GM18508 (cell line): ENCODE results near the gene ASCL2.
"Not testable (repeated sequence)": the region's sequence is repeated elsewhere in the genome, so short reads cannot be mapped to it uniquely, and the experiment has no call there.

Experiments
- ATAC-seq: cut with Tn5 transposase; IDR thresholded peaks from one replicate; pipeline ENCODE4 v1.9.1; 2021; ENCODE audit warnings: moderate number of reproducible peaks; ENCODE audit not compliant: insufficient read depth, unreplicated experiment

Gene ASCL2

DNA sequence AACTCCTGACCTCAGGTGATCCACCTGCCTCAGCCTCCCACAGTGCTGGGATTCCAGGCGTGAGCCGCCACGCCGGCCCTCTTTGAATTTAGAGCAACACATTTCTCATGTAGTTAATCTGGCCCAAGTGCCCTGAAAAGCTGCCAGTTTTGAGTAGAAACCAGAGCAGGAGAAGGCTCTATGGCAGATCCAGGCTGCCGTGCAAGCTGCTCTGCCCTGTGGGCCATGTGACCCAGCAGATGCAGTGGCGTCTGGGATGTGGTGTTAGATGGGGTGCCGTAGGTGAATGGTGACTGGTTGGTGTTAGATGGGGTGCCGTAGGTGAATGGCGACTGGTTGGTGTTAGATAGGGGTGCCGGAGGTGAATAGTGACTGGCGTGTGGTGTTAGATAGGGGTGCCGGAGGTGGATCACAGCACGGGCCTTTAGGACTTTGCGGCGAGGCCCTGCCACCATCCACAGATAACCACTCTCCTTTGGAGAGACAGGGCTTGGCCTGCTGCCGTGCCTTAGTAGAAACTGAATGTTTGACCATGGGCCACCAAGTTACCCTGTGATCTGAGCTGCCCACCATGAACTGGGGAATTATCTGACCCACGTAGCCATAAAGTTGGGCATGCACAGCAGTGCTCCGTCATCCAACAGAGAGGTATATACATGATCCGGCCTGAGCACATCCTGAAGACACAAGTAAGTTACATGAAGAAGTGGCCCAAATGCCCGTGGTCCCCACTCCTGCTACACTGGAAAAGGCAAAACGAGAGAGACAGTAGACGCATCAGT, 32.7 kb downstream of the ASCL2 start:
- ATAC-seq, result no peak

DNA sequence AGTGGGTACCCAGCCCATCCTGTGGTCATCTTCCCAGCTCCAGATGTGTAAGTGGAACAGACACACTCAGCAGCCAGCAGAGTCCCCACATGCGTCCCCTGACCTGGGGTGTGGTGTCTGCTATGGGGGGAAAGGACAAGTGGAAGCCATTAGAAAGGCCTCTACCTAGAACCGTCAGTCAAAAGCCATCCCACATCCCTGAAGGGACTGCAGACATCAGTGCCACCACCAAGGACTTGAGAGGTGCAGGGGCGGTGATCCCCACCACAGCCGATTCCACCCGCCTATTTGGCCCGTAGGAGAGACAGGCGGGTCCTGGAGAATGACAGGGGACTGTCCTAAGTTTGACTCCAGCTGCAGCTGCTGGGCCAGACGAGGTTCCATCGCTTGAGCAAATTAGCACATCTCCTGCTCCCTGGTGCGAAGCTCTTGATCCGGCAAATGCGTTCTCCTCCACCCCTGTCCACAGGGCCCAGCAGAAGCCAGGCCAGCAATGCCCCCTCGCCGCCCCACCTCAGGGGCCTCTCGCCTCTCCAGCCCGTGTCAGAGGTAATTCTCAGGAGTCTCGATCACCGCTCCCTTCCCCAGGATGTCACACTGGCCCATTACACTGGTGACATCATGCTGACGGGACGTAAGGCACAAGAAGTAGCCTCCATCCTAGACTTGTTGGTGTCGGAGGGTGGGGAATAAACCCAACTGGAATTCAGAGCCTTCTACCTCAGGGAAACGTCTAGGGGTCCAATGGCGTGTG, 33.8 kb downstream of the ASCL2 start:
- not testable (repeated sequence) for ATAC-seq

DNA sequence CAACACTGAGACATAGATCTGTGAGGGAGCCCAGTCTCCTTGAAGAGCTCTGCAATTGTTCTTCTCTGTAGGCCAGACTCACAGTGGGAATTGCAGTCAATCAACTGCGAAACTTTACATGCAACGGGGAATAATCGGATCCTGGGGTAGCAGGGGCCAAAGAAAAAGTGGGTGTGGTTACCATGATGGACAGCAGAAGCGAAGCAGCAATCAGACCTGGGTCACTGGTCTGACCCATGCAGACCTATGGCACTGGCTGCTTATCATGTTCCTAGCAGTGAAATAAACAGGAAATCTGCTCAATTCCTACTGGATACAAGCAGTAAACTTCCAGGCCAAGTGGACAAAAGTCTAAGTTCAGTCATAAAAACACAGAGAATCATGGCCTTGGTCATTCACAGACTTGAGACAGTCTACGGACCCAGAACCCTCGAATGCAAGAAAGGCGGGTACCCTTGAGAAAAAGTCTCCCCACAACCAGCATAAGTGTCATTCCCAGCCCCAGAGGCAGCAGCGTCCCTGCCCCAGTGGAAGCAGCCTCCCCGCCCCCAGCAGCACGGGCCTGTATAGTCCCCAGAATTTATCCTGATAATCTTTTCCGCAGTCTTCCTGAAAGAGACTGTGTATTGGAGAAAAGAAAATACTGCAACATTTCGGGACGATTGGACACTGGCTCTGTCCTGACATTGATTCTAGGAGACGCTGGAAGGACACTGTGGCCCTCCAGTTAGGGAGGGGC, 34.6 kb downstream of the ASCL2 start:
- no peak for ATAC-seq

DNA sequence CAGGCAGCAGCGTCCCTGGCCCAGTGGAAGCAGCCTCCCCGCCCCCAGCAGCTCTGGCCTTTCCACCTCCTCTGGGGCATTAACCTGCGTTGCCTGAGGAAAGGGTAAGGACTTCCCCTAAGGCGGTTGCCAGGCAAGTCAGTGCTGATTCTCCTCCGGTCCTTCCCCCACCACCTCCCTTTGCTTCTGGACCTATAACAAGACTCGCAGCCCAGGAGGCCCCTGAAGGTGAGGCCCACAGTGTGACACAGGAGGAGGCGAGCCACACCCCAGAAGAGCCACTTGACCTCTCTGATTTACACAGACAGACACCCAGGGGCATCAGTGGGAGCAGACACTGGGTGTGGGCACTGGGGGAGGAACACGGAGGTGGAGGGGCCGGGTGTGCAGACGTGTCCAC, 35.4 kb downstream of the ASCL2 start:
- no peak for ATAC-seq

DNA sequence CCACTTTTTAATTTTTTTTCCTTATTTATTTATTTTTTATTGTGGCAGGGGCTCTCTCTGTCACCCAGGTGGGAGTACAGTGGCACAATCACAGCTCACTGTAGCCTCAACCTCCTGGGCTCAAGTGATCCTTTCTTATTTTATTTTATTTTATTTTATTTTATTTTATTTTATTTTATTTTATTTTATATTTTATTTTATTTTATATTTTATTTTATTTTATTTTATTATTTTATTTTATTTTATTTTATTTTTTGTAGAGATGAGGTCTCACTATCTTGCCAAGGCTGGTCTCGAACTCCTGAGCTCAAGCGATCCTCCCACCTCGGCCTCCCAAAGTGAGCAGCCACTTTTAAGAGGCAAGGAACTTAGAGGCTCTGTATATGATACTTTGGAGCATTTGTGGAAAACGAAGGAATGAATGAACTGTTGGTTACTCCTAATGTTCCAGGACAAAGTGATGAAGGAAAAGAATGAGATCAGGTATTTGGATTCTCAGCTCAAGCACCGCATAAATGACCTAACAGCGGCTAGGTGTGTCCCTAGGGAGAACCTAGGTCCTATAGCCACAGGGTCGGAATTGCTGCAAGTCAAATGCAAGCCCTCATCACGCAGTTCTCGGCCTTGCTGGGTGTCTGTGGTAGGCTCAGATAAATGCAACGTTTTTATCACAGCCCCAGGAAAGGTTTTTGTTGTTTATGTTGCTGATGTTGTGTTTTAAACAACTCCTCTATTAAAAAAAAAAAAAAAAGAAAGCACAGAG, 36.5 kb downstream of the ASCL2 start:
- ATAC-seq, result no peak

DNA sequence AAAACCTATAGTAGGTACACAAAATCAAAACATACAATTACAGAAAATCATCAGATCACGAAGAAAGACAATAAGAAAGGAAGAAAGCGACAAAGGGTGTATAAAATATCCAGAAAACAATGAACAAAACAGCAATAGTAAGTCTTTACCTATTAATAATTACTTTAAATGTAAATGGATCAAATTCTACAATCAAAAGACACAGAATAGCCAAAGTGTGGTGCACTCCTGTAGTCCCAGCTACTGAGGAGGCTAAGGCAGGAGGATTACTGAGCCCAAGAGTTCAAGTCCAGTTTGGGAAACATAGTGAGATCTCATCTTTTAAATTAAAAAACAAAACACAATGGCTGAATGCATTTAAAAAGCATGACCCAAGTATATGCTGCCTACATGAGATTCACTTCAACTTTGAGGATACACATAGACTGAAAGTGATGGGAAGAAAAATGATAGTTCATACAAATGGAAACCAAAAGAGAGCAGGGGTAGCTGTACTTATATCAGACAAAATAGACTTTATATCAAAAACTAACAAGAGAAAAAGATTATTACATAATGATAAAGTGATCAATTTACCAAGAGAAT, 40.6 kb downstream of the ASCL2 start:
- no peak for ATAC-seq

DNA sequence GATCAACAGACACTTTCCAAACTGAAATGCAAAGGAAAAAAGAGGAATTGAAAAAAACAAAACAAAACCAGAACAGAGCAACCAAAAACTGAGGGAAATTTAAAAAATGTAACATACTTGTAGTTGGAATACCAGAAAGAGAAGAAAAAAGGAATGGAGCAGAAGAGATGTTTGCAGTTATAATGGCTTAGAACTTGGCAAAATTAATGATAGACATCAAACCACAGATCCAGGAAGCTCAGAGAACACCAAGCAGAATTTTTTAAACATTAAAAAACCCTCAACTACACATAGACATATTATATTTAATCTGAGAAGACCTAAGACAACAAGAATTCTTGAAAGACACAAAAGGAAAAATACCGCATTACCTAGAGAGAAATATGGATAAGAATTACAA, 46.1 kb downstream of the ASCL2 start:
- no peak for ATAC-seq

DNA sequence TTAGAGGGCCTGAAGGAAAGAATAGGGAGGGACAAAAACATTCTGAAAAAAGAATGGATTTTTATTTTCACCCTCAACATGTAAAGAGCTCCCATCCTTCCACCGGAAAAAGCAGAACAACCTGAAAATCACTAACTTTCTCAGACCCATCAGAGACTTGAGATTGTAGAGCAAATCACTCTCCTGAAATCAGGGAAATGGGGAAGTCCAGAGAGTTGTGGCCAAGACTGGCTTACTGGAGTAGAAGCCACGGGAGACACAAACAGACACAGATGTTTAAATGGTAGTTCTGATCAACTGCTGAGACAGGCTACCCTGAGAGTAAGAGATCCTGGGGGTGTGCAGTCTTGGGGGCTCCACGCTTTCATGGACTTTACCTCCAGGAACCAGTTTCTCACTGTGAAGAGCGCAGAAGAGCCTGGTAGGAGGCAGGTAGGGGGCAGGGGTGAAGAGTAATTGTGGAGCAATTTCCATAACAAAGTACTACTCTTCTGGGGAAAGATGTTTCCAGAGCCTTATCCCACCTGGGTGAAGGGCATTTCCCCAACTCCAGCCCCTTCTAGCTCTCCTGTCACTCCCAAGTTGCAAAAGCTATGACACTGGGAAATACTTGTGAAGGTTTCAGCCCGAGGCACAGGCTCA, 47.1 kb downstream of the ASCL2 start:
- ATAC-seq, result no peak

DNA sequence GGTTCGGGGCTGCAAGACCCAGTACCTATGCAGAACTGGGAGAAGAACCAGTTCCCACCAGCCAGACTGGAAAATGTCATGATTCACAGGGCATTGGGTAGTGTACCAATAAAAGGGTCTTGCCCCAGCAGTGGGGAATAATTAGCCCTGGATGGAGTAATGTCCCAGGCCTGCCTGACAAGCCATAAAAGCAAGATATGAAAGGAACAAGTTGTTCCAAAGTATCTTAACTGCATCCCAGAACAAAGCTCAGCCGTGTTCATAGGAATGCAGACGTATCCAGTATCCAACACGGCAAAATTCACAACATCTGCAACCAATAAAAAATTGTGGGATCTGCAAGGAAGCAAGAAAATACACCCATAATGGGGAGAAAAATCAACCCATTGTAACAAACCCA, 47.9 kb downstream of the ASCL2 start:
- no peak for ATAC-seq

DNA sequence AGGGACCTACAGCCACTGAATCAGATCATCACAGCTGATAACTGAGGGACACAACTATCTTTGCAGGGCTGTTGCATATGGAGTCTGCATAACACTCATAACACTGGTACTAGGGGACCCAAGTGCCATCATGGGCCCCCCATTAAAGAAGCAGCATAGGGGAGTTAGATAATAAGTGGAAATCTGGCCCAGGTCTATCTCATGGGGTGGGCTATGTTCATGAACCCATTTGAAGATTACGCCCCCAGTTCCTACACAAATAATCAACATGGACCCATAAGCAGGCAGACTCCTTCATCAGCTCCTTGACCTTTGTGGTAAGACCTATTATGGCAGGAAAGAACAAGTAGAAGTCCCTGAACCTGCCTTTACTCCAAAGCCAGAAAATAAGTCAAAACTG, 48.8 kb downstream of the ASCL2 start:
- ATAC-seq, result no peak

DNA sequence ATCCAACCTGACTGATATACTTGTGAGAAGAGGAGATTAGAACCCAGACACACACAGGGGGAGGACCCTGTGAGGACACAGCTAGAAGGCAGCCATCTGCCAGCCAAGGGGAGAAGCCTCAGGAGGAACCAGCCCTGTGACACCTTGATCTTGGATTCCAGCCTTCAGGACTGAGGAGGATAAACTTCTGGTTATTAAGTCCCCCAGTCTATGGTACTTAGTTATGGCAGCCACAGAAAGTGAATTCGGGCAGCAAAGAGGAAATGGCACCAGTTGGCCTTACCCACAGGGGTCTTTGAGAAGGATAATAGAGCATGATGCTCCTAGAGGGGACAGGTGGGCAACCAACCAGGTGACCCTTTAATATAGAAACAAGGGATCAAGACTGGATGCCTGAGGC, 49.4 kb downstream of the ASCL2 start:
- ATAC-seq, result no peak

DNA sequence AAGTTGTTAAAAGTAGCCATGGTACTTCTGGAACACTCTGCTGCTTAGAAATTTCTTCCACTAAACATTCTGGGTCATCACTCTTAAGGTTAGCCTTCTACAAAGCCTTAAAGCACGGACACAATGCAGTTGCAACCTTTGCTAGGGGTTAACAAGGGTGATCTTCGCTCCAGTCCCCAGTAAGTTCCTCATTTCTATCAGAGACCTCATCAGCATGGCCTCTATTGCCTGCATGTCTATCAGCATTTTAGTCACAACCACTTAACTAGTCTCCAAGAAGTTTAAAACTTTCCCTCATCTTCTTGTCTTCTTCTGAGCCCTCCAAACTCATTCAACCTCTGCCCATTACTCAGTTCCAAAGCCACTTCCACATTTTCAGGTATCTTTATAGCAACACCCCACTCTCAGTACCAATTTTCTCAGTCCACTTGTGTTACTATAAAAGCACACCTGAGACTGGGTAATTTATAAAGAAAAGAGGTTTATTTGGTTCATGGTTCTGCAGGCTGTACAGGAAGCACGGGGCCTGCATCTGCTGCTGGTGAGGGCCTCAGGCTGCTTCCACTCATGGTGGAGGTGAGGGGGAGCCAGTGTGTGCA, 50.1 kb downstream of the ASCL2 start:
- no peak for ATAC-seq

DNA sequence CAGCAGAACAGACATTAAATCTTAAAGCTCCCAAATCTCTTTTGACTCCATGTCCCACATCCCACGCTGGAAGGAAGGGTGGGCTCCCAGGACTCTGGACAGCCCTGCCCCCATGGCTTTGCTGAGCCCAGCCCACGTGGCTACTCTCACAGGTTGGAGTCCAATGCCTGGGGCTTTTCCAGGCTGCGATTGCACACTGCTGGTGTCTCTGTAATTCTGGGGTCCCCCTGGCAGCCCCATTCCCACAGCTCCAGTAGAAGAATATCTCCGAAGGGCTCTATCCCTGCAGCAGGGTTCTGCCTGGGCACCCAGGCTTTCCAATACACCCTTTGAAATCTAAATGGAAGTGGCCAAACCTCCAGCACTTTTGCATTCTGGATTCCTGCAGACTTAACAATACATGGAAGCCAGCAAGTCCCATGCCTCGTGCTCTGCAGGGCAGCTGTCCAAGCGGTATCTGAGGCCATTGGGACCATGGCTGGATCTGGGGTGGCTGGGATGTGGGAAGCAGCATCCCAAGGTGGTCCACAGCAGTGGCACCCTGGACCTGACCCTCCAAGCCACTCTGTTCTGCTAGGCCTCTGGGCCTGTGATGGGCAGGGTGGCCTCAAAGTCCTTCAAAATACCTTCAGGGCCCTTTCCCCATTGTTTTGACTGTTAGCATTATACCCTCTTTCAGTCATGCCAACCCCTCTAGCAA, 50.9 kb downstream of the ASCL2 start:
- ATAC-seq, result no peak
